MM.1S (cell line): ENCODE results near the gene NFU1.

Source experiments
- EZH2phosphoT487 ChIP-seq: fragments of 300-600 bp; sonication (generic); IDR thresholded peaks from 2 replicates; pipeline ENCODE4 v1.6.1; 2018; ENCODE audit warnings: antibody characterized with exemption, low read length
- TF ChIP-seq, protein P1 (sequence below): fragments of 300-600 bp; sonication (generic); IDR thresholded peaks from 2 replicates; pipeline ENCODE4 v1.5.1; 2016; ENCODE audit warnings: antibody characterized with exemption, low read length, mixed read lengths

DNA sequence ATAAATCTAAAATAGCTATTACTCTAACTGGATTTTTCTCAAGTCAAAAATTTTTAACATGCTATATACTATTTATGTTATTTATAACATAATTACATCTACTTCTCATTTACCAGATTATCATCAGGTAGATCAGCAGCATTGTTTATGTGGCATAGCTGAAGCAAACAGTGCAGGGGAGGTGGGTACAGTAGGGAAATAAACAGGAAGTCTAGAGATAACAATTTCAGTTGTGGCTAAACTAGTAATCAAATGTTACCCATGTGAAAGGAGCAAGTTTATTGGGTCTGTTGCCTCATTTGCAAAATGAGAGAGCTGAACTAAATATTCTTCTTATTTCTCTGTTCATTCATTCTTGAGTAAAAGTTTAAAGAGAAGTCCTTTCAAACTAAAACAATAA lies 77.9 kb downstream of the NFU1 start:
- TF ChIP-seq, protein P1, sequence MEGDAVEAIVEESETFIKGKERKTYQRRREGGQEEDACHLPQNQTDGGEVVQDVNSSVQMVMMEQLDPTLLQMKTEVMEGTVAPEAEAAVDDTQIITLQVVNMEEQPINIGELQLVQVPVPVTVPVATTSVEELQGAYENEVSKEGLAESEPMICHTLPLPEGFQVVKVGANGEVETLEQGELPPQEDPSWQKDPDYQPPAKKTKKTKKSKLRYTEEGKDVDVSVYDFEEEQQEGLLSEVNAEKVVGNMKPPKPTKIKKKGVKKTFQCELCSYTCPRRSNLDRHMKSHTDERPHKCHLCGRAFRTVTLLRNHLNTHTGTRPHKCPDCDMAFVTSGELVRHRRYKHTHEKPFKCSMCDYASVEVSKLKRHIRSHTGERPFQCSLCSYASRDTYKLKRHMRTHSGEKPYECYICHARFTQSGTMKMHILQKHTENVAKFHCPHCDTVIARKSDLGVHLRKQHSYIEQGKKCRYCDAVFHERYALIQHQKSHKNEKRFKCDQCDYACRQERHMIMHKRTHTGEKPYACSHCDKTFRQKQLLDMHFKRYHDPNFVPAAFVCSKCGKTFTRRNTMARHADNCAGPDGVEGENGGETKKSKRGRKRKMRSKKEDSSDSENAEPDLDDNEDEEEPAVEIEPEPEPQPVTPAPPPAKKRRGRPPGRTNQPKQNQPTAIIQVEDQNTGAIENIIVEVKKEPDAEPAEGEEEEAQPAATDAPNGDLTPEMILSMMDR = no peak
- no peak for TF ChIP-seq EZH2phosphoT487
